Stimulated activated CD8-positive, alpha-beta memory T cell treated with anti-CD3 and anti-CD28 coated beads, Interleukin-15, amount 100 ng/mL, for 24 hours (primary cell): ENCODE data around the gene VPS13C.

Experiments
- DNase-seq: peaks from one replicate; pipeline ENCODE4 v3.0.0-alpha.2; 2020; ENCODE audit warnings: low read depth

The VPS13C gene

DNA sequence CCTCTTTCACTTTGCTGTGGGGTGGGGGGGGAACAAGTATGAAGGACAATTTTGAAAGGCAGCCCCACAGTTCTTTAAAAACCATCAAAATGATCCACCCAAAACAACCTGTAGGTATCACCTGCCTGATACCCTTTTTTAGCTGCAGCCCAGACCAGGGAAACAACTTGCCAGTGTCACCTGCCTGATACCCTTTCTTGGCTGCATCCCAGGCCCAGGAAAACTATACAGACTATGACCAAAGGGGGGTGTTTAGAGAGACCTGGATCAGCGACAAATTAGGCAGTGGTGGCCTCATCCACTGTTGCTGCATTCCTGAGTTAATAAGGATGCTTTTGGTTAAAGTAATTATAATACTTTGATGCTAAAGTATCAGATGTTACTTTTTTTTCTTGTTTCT, 122.0 kb downstream of the VPS13C start:
- DNase-seq: no peak

DNA sequence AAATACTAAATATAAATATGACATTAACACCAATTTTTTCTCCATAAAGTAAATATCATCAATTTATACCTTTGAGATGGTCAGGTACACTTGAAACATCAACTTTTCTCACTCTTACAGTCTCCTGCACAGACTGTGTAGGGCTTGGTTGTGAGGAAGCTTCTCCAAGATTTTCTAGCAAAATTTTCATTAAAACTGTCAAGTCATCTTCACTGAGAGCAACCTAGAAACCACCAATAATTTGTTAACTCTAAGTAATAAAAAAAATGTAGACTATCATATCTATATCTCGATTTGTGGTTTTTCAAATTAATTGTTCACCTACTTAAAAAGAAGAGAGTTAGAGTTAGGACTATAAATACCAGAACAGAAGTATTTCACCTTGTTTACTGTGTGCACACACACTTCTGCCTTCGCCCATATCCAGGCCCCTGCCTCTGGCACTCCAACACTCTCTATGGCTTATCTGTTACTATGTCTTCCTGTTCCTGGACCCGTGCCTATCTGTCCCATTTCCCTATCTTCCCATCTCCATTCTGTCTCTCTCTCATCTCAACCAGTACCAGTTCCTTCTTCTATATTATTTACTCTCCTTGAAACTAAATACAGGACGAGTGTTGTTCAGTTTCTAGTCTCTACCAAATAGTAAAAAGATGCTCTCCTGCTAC, 123.6 kb downstream of the VPS13C start:
- no peak for DNase-seq

DNA sequence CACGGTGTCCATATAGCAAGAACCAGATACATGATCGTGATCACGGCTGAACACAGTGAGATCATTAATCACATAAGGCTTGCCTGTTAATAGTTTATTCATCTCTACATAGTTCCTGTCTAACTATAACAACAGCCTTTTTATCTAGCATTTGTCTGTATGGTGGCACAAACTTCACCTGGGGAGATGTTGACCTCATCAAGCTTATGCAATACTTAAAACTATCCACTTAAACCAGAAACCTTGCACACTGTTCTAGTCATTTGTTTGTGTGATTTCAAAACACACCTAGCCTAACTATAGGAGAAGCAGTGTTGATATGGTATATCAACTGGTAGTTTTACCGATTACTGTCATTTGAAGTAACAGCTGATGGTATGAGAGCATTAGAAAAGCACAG, 124.8 kb downstream of the VPS13C start:
- no peak for DNase-seq

DNA sequence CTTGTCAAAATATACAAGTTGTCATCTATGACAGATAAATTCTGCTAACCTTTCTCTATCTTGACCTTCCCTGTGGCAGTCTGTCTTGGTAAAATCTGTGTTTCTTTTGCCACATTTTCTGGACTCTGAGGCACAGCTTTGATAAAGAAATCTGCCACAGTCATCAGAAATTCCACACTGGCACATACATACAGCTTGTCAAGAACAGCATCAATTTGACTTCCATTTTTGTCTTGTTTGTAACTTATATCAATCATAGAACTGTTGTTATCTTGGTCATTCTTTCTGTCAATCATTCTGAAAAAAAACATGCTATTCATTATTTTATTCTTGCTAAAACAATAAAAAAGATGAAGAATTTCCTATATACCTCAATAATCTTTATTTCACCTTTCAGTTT, 130.8 kb downstream of the VPS13C start:
- DNase-seq: no peak

DNA sequence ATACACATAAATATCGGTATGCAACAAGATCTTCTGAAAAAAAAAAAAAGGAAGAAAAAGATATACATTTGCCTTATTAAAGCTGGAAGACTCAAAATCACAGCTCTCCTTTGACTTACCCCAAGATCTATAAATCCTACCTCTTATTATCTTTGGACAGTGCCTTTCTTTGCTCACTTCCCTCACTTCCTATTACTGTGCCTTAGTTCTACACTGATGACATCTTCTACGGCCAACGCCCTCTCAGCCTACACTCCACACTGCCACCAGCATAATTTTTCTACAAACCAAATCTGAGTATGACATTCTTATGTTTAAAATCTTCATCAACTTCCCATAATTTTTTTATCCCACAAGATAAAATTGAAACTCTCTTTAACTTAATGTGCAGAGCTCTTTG, 137.1 kb downstream of the VPS13C start:
- no peak for DNase-seq

DNA sequence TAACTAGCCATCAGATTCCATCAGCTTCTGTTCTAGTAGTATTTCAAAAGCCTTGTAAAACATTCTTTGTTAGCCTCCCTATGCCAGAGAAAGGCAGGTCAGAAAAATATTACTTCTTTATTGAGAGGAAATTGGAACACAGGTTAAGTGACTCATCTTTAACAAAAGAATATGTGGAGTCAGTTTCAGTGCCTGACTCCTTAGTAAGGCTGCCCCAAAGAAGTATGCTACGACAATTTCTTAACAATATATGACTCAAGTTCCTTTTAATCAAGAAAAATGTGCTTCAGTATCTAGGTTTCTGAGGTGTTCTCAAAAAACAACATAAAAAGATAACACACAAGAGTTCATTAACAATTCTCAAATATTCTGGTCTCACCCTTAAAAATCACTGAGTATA, 139.2 kb downstream of the VPS13C start:
- no peak for DNase-seq

DNA sequence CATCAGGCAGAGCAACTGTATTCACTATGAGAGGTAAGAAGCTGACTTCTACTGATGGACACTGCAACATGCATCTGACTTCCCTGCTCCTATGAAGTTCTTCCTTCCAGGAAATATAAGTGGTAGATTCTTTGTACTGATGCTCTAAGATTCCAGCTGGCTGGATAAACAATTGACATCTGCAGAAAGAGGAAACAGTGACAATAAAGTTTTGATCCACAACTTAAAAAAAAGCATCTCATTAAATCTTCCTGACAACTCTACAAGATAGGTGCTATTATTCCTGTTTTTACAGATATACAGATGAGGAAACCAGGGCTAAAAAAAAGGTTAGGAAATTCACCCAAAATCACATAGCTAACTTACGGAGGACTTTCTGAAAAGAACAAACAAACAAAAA, 142.8 kb downstream of the VPS13C start:
- DNase-seq: no peak

DNA sequence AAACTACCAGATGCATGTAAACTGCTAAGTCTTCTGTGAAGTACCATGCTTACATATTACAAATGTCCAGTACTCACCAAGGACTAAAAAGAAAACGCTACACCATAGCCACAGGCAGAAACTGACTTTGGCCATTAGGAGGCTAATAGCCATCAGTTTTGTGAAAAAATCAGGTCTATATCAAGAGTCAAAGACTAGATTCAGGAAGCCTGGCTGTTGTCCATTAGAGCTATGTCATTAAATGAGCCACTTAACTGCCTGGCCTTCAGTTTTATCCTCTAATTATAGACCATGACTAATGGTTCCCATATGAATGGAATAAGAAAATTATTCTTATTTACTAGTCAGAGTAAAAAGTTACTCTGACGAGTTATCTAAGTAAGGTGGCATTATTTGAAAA, 144.1 kb downstream of the VPS13C start:
- no peak for DNase-seq

DNA sequence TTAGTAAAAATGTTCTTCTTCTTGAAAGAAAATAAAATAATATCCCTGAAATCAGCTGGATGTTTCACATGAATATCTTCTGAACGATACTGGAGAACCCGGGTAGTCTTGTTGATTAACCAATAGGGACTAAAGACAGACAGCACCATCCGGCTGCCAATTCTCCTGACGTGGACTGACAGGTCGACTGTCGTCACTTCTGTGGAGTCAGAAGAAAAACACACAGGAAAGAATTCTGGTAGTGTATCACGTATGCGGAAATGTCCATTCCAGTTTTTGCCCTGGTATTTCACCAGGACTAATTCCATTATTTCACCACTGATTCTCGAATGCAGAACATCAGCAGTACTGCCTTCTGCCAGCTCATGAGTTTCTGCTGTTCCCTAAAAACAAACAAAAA, 144.6 kb downstream of the VPS13C start:
- no peak for DNase-seq

DNA sequence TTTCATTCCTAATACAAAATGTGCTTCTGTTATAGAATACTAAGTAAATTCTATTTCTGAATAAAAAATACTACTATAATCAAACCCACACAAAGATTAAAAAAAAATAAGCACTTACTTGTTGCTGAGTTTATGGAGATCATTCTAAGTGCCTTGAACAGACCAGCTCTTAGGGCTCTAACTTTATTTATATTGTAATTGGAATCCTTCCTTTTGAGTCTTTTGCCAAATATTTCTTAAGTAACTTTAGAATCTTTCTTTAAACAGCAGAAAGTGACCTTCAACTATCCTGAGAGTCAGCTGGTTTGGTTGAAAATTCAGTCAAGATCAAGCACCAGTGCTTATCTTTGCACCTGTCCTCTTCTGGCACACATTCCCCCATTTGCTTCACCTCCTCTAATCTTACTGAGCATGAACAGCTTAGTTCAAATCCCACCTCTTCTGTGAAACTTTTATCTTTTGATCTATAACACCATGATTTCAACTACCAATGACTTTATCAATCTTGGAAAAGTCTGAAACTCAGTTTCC, 149.3 kb downstream of the VPS13C start:
- no peak for DNase-seq

DNA sequence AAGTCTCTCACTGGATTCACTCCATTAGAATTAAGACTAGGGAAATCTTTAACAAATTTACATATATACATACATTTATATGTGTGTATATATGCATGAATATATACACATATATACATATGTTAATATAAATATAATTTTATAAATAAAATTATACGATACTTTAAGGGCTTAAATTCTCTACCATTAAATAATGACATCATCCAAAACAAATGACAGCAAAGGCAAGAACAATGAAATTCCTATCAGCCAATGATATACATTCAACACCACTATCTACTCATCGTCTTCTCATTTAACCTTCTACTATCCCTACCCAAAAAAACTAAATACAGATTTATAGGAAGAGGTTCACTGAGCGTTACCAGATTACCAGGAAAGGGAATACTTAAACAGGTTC, 152.0 kb downstream of the VPS13C start:
- DNase-seq: no peak

DNA sequence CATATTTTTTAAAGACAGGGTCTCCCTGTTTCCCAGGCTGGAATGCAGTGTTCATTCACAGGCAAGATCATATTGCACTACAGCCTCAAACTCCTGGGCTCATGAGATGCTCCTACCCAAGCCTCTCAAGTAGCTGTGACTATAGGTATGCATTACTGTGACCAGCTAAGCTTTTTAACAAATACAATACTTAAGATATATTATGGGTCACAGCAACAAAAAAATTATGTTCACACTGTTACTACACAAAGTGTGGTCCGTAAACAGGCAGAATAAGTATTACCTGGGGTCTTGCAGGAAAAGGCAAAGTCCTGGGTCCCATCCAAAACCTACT, 152.5 kb downstream of the VPS13C start:
- DNase-seq: no peak

DNA sequence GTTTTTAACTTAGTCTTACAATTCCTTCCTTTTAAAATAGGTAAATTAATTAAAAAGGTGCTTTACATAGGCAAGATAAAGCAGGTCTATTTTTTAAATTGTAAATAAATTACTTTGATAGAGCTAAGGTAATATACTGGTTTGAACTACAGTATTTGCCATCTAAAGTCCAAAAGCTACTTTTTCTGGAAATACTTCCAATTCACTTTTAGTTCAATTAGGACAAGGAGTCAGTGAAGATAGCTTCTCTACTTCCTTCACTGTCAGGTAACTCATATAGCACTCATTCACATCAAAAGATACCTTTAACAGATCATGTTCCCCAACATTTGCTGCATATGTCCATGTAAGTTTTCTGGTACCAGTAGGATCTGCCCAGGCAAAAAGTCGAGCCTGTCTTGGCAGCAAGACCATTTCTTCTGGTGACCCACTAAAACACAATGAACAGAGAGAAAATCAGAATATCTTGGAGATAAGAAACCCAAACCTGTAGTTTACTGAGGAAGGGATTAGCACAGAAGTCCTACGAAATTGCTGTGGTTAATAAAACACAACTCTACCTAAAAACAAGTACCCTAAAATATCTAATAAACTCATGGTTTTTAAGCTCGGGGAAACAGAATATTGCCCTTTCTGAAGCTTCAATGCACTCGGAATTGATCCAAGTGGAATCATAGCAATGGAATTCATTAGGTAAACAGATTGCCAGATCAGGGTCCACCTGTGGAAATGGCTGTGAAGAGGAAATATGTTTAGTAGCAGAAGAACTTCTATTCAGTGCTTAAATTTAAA, 153.1 kb downstream of the VPS13C start:
- no peak for DNase-seq

DNA sequence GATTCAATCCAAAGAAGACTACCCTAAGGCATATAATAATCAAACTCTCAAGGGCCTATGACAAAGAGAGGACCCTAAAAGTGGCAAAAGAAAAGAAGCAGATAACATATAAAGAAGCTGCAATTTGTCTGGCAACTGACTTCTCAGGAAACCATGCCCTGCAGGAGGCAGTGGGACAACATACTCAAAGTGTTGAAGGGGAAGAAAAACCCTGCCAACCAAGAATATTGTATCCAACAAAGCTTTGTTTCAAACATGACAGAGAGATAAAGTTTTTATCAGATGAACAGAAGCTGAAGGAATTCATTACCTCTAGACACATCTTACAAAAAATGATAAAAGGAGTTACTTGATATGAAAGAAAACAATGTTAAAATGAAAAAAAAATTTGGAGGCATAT, 167.1 kb downstream of the VPS13C start:
- no peak for DNase-seq

DNA sequence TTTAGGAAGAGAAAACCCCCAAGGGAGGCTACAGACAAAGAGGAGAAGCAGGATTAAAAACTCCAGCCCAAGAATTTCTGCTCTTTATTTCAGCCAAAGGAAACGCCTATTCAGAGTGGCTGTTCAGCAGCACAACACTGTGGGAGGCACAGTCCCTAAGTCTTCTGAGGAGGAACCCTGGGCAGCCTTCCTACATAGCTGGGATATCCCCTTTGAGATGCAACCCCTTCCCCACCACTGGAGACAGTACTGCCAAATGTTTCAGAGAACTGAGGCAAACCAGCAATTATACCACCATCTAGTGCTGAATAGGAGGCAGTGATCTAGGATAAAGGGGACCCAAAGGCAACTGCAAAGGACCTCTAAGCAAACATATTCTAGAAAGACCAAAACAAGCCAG, 168.1 kb downstream of the VPS13C start:
- DNase-seq: no peak

DNA sequence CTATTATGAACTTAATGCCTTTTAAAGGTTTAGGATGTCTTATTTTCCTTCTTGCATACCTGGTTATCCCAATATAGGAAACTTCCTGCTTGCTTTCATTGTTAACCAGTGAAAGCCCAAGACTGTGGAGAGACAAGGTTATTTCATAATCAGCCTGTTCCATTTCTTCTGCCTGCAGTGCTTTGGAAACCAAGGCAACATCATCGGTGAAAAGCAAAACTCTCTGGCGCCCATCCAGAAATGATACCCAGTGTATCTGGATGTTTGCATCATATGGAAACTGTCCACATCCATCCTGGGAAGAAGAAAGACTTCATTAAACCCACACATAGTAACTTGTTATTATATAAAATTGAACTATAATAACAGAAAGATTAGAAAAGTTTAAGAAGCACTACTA, 170.1 kb downstream of the VPS13C start:
- no peak for DNase-seq

DNA sequence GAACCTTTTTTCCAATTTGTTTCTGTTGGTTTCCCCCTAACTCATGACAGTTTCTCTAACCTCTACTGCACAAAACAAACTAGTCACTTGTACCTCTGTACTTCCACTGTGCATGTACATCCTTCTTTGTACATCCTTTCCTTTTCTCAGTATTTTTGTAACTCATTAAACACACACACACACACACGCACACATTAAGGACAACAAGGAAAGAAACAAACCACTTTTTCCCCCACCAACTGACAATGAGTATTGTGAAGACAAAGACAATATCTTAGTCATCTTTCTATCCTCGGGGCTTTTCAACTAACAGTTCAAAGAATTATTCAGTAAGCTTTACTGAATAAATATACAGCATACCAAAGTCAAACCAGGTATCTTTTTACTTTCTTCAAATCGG, 170.5 kb downstream of the VPS13C start:
- no peak for DNase-seq

DNA sequence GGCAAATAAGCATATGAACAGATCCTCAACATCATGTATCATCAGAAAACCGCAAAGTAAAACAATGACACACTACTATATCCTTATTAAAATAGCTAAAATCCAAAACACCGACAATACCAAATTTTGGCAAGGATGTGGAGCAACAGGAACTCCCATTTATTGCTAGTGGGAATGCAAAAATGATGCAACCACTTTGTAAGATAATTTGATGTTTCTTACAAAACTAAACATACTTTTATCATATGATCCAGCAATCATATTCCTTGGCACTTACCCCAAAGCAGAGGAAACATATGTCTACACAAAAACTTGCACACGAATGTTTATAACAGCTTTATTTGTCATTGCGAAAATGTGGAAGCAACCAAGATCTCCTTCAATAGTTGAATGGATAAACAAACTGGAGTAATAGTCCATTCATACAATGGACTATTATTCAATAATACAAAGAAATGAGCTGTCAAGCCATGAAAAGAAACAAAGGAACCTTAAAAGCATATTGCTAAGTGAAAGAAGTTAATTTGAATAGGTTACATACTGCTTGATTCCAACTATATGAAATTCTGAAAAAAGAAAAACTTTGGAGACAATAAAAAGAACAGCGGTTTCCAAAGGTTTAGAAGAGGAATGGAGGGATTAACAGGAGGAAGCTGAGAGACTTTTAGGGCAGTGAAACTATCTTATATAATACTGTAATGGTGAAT, 172.0 kb downstream of the VPS13C start:
- DNase-seq: no peak

DNA sequence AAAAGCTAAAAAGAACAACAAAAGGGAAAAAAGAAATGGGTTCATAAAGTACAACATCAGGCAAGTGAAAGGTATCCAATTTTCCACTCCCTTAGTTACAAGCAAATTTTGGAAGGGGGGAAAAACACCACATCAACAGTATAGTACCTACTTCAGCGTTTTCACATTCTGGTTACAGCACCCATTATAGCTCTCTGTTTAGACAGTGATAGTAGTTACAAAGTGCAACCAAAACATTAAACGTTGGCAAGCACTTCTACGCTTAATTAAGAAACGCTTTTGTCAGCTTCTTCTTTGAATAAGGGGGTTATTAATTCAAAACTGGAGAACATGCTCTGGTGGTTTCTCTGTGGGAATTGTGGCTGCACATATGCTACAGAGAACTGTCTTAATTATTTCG, 180.2 kb downstream of the VPS13C start:
- no peak for DNase-seq

DNA sequence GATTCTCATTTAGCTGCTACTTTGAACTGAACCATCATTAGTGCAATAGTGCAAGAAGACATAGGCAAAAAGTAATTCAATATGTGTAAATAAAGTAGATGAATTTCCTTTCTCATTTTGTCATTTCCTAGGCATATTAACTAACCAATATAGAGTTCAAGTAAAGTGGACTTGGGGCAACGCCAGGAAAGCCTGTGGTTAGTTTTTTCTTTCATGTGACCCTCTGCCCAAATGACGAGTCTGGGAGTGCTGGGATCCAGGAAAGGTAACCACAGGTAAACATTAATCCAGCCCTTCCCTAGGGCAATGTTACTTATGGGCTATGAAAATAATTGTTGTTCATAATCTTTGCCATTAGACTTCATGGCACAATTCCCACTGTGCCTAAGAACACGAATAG, 181.0 kb downstream of the VPS13C start:
- no peak for DNase-seq

DNA sequence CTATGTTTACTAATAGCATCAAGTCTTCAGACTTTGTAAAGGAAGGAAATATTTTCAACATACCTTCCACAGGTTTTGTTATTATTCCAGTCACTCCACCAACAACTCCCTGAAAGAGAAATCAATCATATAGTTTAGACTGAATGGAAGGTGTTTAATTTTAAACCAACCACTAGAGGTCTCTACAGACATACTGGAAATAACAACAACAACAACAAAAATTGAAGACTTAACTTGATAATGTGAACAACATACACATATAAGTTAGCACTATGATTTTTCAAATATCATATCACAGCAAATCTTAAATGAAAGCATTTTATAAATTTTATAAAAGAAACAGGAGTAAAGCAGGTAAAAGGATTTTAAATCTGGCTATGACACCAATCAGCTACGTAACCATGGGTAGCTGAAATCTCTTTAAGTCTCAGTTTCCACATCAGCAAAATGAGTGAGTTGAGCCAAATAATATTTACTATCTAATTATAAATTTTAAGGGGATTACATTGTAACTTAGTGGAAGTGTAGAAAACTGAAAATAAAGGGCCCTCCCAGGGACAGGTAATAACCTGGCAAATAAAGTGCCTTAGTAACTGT, 188.2 kb downstream of the VPS13C start:
- no peak for DNase-seq

DNA sequence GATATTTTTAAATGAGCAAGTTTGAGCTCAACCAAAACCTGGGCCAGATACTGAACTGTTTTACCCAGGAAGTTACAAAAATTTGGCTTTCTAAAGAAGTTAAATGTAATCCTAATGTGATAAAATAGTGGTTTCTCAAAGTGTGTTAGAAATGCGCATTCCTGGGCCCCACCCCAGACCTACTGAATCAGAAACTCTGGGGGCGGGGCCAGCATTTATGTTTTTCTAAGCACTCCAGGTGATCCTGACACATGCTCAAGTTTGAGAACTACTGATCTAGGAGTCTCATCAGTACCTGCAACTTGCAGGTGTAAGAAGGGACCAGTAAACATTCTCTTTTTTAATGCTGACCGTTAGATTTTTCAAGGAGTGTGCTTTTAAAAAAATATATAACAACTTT, 190.6 kb downstream of the VPS13C start:
- no peak for DNase-seq

DNA sequence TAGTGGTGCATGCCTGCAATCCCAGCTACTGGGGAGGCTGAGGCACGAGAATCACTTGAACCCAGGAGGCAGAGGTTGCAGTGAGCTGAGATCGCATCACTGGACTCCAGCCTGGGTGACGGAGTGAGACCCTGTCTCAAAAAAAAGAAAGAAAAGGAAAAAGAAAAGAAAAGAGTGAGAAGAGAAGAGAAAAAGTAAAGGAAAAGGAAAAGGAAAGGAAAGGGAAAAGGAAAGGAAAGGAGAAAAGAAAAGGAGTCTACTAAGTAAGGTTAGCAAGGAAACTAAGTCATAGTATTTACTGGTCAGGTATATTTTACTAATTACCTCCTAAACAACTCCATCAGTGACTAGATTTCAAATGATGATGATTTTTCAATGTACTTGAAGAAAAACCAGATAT, 198.3 kb downstream of the VPS13C start:
- DNase-seq: no peak
